Measurements from ENCODE around the gene S1PR2.

DNA sequence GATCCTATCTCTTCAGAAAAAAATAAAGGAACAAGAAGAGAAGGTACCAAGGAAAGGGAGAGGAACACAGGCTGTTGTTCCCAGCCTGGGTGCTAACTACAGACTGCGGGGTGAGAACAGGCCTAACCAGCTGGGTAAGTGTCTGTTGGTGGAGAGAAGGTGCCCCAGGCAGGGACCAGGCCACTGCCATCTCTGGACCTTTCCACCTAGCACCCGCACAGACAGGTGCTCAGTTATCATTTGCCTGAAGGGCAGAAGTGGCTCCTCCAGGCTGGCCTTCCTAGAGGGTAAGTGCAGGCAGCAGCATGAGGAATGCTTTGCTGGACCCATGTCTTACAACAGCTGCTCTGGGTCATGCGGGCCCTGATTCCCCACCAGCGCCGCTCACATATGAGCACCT lies 46.5 kb downstream of the S1PR2 start:
- TF ChIP-seq CTCF (IDR thresholded peaks at IDR 0.05) (no peak), POLR2A (IDR thresholded peaks at IDR 0.05) (no peak)

All from esophagus squamous epithelium (tissue), 4 donors.